ENCODE results near the gene TRAPPC3L.

- no peak for TF ChIP-seq ZNF605 (CRISPR knock-in tag; IDR thresholded peaks at IDR 0.05)
- TF ChIP-seq ZFP1 (CRISPR knock-in tag; IDR thresholded peaks at IDR 0.05) = no peak
- no peak for TF ChIP-seq HNRNPLL (IDR thresholded peaks at IDR 0.05; ENCODE audit: low read depth, low read length, poor library complexity, severe bottlenecking)
- no peak for TF ChIP-seq FOXK1 (CRISPR knock-in tag; IDR thresholded peaks at IDR 0.05; ENCODE audit: borderline replicate concordance, low read depth)
- TF ChIP-seq ZNF724P (CRISPR knock-in tag; IDR thresholded peaks at IDR 0.05; ENCODE audit: borderline replicate concordance) = no peak
- TF ChIP-seq RELA (CRISPR knock-in tag; IDR thresholded peaks at IDR 0.05) = no peak
- no peak for TF ChIP-seq SMYD3 (CRISPR knock-in tag; IDR thresholded peaks at IDR 0.05)
- no peak for TF ChIP-seq CTCF (CRISPR knock-in tag; IDR thresholded peaks at IDR 0.05)
- no peak for TF ChIP-seq SUZ12 (IDR thresholded peaks at IDR 0.05; ENCODE audit: low read depth, low read length)
- no peak for TF ChIP-seq HOXD1 (CRISPR knock-in tag; IDR thresholded peaks at IDR 0.05)
- TF ChIP-seq YY1 (IDR thresholded peaks at IDR 0.05; ENCODE audit: insufficient read depth, insufficient replicate concordance, low read depth, low read length) = no peak
Measured at GRCh38 chr6:116542426-116542825, 3.1 kb downstream of the TRAPPC3L start.

All from HepG2 (cell line).